Measurements from ENCODE around the gene INSYN2A.

INSYN2A gene

DNA sequence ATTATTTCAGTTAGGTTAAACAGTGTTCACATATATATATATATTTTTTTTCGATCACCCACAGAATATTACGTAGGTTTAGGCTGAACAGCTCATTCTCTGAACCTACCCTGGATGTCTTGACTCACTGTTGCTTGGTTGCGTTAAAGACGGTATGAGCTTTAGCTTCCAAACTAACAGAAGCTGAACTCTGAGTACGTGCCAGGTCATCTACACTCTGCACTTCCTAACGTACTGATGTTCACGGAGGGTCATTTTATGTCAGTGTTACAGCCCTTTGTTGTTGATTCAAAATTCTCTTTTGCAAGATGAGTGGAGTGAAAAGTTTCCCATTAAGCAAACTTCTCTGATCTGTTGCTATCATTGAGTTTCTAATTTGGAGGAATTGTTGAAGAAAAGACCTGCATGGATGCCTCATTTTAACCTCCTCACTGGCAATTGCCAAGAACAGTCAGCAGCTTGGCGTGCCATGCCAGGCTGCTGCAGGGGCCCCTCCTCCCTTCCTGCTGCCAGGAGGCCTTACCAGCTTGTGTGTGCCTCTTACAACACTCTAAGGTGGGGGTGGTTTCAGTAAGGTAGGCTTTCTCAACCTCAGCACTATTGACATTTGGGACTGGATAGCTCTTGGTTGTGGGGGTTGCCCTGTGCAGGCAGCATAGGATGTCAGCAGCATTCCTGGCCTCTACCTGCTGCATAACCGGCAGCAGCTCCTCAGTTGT lies 44.3 kb downstream of the INSYN2A start:
- no peak for DNase-seq

GRCh38 chr10:127151541-127151940 lies 44.9 kb downstream of the INSYN2A start:
- DNase-seq: no peak

DNA sequence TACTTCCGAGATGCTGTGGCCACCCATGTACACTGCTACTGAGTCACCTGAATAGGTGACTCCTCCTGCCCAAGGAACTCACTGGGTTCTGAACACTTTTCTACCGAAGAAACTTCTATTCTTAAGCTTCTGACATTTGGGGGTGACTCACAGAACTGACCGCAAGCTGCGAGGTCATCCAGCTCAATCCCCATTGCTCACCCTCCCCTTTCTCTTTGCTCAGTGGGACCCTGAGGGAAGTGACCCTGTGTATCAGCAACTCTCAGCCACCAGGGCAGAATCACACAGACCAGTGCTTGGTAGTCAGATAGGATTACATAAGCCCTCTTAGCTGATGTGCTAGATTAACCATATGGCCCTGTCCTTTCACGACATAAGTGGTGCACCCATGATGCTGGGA lies 46.3 kb downstream of the INSYN2A start:
- DNase-seq: no peak

DNA sequence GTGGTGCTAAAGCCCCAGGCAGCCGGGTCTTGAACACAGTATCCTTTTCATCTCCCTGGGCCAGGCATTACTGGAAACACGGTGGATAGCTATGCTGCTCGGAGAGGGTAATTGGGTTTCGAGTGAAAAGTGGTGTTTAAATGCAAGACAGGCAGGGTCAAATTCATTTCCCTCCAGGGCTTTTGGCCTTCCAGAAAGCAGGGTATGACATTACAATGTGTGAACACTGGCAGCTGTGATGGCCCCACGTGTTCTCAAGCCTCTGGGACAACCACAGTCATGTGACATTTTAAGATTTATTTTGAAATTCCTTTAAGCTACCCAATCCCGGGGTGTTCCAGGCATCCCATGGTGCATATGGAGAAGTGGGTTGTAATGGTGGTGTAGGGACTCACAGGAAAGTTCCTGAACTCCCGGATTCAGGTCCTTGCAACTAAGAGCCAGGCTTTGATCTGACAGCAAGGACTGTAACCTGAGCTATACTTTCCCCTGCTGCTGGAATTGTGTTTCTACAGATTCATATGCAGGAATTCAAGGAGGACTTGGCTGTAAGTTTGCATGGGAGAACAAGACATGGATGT lies 46.8 kb downstream of the INSYN2A start:
- no peak for DNase-seq

DNA sequence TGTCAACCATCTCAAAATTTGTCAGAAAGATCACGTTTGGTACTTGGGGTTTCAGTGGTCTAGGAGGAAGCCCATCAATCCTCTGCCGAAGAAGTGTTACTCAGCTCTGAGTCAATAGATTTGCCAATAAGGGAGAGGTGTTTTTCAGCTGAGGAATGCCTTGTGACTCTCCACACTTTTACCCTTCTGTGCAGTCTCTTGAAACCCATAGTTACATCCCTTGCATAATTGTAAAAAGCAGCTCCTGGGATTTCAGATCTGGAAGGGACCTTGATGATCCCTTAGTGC lies 47.5 kb downstream of the INSYN2A start:
- DNase-seq: peak; percentile 18

DNA sequence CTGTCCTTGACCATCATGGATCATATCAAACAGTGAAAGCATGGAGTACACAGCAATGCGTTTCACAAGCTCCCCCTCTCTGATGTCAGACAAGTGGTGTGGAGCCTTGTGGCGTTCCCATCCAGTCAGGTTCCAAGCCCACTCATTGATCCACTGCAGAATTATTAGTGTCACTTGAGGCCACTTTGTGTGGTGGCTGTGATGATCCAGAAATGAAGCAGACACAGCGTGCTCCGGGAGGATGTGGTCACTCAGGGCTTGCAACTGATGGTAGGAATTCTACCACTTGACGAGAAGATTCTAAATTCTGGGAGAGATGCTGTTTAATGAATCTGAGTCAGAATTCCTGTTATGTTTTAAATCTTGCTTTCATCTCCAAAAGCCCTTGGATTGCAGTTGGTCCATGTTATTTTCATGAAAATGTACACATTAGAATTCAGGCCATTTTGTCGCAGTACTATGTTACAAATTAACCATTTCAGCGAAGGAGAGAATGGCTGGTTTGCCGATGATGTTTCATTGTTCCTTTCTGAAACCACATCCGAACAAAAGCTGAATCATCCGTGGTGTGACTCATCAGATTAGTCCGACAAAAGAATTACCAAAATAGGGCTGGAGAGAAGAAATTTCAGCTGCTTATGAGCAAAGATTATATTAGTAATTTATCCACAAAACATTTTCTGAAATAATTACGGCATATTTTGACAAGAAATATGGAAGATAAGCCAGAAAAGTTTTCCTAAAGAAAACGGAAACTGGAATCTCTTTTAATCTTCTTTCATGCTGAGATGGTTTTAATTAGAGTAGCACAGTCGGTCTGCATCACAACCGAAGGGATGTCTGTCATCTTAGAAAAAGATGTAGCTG lies 48.1 kb downstream of the INSYN2A start:
- peak; percentile 81 for DNase-seq

DNA sequence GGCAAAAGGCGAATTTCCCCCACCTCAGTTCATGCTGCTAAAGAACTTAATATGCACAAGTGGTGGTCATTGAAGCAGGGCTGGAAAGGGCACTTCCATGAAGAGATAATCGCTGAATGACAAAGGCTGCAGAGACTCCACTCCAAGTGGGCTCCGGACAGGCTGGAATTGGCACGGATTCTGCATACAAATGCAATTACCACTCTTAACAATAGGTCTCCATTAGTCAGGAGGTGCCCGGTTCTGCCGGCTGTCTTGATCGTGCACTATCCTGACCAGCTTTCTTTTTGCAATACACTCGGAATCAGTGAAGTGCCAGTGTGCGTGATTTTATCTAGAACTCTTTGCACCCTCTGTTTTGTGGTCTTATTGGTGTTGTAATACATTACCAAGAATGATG lies 49.7 kb downstream of the INSYN2A start:
- DNase-seq: peak; percentile 10

All from hematopoietic multipotent progenitor cell treated with erythropoietin and hydrocortisone succinate and interleukin-3 and kit ligand, for 4 days (in vitro differentiated cells).